Astrocyte (in vitro differentiated cells and primary cell): Measurements from ENCODE around the gene PRODH2. TPM values are rescaled to one million over a fixed set of nuclear protein-coding genes. Genes with fewer than 3 reads are reported as not detected.
A peak's percentile ranks its signal among the peaks of the same experiment; 100 is the strongest.

Experiments
- DNase-seq: peaks from one replicate; pipeline ENCODE4 v3.0.0-alpha.2; 2010; ENCODE audit warnings: low read depth
- FAIRE-seq: peaks from 2 replicates; lab custom pipeline; 2011; peaks lifted over from hg19 to GRCh38; lab: Jason Lieb, UNC
- H2AFZ ChIP-seq: 2 replicates; pipeline ENCODE4 v1.6.0; 2012; ENCODE audit warnings: low read depth, low read length, inconsistent platforms
- H3K27ac ChIP-seq: 2 replicates; pipeline ENCODE4 v1.5.1; 2011; ENCODE audit warnings: low read depth, low read length, inconsistent platforms
- H3K27me3 ChIP-seq: 2 replicates; pipeline ENCODE4 v1.6.0; 2011; ENCODE audit warnings: low read length, inconsistent platforms; ENCODE audit not compliant: insufficient read depth
- H3K36me3 ChIP-seq: 2 replicates; pipeline ENCODE4 v1.5.1; 2011; ENCODE audit warnings: low read length, inconsistent platforms; ENCODE audit not compliant: insufficient read depth
- H3K4me1 ChIP-seq: 2 replicates; pipeline ENCODE4 v1.5.1; 2011; ENCODE audit warnings: low read length, inconsistent platforms; ENCODE audit not compliant: insufficient read depth
- H3K4me2 ChIP-seq: 2 replicates; pipeline ENCODE4 v1.6.0; 2012; ENCODE audit warnings: low read length, inconsistent platforms
- H3K4me3 ChIP-seq: 2 replicates; pipeline ENCODE4 v1.5.1; 2011; ENCODE audit warnings: low read depth, mild to moderate bottlenecking, low read length, inconsistent platforms; ENCODE audit not compliant: insufficient read depth
- H3K79me2 ChIP-seq: 2 replicates; pipeline ENCODE4 v1.6.0; 2012; ENCODE audit warnings: mild to moderate bottlenecking, low read length, inconsistent platforms; ENCODE audit not compliant: insufficient read depth
- H3K9ac ChIP-seq: 2 replicates; pipeline ENCODE4 v1.6.0; 2012; ENCODE audit warnings: mild to moderate bottlenecking, low read length, inconsistent platforms
- H3K9me3 ChIP-seq: 2 replicates; pipeline ENCODE4 v1.5.1; 2012; ENCODE audit warnings: low read depth, mild to moderate bottlenecking, low read length, inconsistent platforms; ENCODE audit not compliant: insufficient read depth
- H4K20me1 ChIP-seq: 2 replicates; pipeline ENCODE4 v1.6.0; 2012; ENCODE audit warnings: low read length, inconsistent platforms; ENCODE audit not compliant: insufficient read depth
- H3K27ac Mint-ChIP-seq: one replicate; pipeline ENCODE4 v1.8.0; 2021; ENCODE audit warnings: mild to moderate bottlenecking, mixed read lengths; ENCODE audit not compliant: unreplicated experiment
- H3K27me3 Mint-ChIP-seq: one replicate; pipeline ENCODE4 v1.8.0; 2021; ENCODE audit warnings: low read depth, mixed read lengths; ENCODE audit not compliant: unreplicated experiment
- H3K36me3 Mint-ChIP-seq: one replicate; pipeline ENCODE4 v1.8.0; 2021; ENCODE audit warnings: low read depth, mixed read lengths; ENCODE audit not compliant: unreplicated experiment
- H3K4me1 Mint-ChIP-seq: one replicate; pipeline ENCODE4 v1.8.0; 2021; ENCODE audit warnings: low read depth, mixed read lengths; ENCODE audit not compliant: unreplicated experiment
- H3K4me3 Mint-ChIP-seq: one replicate; pipeline ENCODE4 v1.8.0; 2021; ENCODE audit warnings: mild to moderate bottlenecking, moderate library complexity, mixed read lengths; ENCODE audit not compliant: unreplicated experiment
- H3K9me3 Mint-ChIP-seq: one replicate; pipeline ENCODE4 v1.8.0; 2021; ENCODE audit warnings: mild to moderate bottlenecking, mixed read lengths; ENCODE audit not compliant: unreplicated experiment
- EZH2 ChIP-seq: IDR thresholded peaks from 2 replicates; pipeline ENCODE4 v1.6.1; 2012; ENCODE audit warnings: mild to moderate bottlenecking, low read length, inconsistent platforms; ENCODE audit not compliant: insufficient read depth
- total RNA-seq: library from RNA; stranded (reverse); gene quantifications from 2 replicates; pipeline ENCODE4 v1.2.1, GENCODE V29; 2021
- TF ChIP-seq, protein P1 (sequence below): IDR thresholded peaks from 2 replicates; pipeline ENCODE4 v1.5.1; 2011; ENCODE audit warnings: low read depth, mild to moderate bottlenecking, inconsistent platforms, low read length, moderate library complexity; ENCODE audit not compliant: insufficient read depth

Gene PRODH2
- total RNA-seq, 1 donor from 2014 or later: not detected

DNA sequence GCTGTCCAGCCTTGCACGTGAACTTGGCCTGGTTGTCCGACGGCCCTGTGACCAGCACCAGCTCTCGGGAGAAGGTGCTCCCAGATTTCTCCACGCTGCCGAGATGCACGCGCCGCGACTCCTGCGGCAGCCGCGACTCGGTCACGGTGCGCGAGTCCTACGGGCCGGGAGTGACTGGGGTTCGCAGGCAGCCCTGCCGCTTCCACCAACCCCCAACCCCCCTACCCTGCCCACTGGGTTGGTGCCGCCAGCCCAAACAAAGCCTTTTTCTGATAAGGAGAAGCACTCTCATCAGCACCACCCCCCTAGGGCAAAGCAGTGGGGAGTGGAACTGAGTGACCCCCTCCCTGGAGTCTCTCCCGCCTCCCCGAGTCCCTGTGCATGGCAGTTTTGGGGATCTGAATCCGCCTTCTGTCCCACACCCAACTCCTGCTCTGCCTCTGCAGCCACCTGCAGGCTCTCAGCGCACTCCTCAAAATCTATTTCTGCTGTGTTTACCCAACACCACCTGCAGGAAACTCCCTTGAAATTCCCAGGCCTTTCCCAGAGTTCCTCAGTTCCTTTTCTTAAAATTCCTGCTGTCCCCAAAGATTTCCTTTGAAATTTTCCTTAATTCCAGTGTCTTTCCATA is 33.5 kb upstream of the PRODH2 start:
- H3K27me3 ChIP-seq: peaks cover 30% of the 10 kb centered on the region

DNA sequence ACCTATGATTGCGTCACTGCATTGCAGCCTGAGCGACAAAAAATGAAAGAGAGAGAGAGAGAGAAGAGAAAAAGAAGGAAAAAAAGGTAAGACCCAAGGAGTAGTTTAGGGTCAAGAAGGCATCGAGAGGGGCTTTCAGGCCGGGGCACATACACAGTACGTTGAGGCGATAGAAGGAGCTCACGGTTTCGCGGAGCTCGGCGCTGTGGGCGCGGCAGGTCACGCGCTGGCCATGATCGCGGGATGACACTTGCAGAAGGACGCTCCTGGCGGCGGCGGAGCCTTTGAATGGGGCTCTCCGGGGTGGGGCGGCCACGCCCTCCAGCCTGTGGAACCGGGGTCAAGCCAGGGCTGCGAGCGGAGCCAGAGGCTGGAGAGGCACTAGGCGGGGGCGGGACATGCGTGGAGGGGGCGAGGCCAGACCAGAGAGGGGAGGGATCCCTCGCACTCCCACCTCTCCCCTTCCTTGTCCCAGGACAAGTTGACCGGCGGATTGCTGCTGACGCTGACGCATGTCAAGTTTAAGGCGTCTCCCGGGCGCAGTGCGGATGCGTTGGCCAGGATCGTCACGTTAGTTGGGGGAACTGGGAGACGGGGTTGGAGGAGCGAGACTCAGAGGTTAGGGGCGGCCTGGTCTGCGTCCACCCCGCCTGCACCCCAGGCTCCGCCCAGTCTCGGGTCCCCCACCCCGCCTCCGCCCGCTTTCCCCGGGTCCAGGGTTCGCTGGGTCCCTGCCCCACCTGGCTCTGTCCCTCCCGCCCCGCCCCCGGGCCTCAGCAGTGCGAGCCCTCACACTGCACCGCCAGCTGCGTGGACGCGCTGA is 32.8 kb upstream of the PRODH2 start:
- H2AFZ ChIP-seq: peak overlapping the region; percentile 24
- H3K79me2 ChIP-seq: no peaks in the 10 kb centered on the region
- TF ChIP-seq, protein P1, sequence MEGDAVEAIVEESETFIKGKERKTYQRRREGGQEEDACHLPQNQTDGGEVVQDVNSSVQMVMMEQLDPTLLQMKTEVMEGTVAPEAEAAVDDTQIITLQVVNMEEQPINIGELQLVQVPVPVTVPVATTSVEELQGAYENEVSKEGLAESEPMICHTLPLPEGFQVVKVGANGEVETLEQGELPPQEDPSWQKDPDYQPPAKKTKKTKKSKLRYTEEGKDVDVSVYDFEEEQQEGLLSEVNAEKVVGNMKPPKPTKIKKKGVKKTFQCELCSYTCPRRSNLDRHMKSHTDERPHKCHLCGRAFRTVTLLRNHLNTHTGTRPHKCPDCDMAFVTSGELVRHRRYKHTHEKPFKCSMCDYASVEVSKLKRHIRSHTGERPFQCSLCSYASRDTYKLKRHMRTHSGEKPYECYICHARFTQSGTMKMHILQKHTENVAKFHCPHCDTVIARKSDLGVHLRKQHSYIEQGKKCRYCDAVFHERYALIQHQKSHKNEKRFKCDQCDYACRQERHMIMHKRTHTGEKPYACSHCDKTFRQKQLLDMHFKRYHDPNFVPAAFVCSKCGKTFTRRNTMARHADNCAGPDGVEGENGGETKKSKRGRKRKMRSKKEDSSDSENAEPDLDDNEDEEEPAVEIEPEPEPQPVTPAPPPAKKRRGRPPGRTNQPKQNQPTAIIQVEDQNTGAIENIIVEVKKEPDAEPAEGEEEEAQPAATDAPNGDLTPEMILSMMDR: no peak
- no peak for TF ChIP-seq EZH2
- Mint-ChIP-seq H3K27ac (no peak overlapping the region), H3K36me3 (no peaks in the 10 kb centered on the region), H3K4me1 (peaks cover 12% of the 10 kb centered on the region), H3K9me3 (peaks cover 28% of the 10 kb centered on the region), H3K4me3 (peak overlapping the region; percentile 72), H3K27me3 (peaks cover 80% of the 10 kb centered on the region)
- H3K27me3 ChIP-seq: peaks cover 28% of the 10 kb centered on the region
- no peak overlapping the region for H3K4me3 ChIP-seq
- peaks cover 3% of the 10 kb centered on the region for H3K9me3 ChIP-seq
- H3K4me1 ChIP-seq: no peaks in the 10 kb centered on the region
- no peak for FAIRE-seq
- no peaks in the 10 kb centered on the region for H3K36me3 ChIP-seq
- H3K9ac ChIP-seq: no peak overlapping the region
- H3K27ac ChIP-seq: no peak overlapping the region
- no peak for DNase-seq
- peak overlapping the region; percentile 50 for H3K4me2 ChIP-seq
- no peaks in the 10 kb centered on the region for H4K20me1 ChIP-seq

More for the DNA sequence above, 33.5 kb upstream of the PRODH2 start:
- Mint-ChIP-seq H3K27me3 (peaks cover 82% of the 10 kb centered on the region), H3K36me3 (no peaks in the 10 kb centered on the region), H3K27ac (peak overlapping the region; percentile 6), H3K4me1 (peaks cover 12% of the 10 kb centered on the region), H3K9me3 (peaks cover 28% of the 10 kb centered on the region), H3K4me3 (peak overlapping the region; percentile 67)
- Histone ChIP-seq H3K9ac (no peak overlapping the region), H2AFZ (no peak overlapping the region), H3K27ac (no peak overlapping the region), H3K79me2 (no peaks in the 10 kb centered on the region), H3K4me3 (no peak overlapping the region), H3K4me2 (no peak overlapping the region), H3K36me3 (no peaks in the 10 kb centered on the region), H4K20me1 (no peaks in the 10 kb centered on the region), H3K4me1 (no peaks in the 10 kb centered on the region), H3K9me3 (peaks cover 3% of the 10 kb centered on the region)
- DNase-seq (no peak), FAIRE-seq (no peak)
- peak; percentile 80 for TF ChIP-seq EZH2
- TF ChIP-seq, protein P1: no peak
